HG03565 (cell line): ENCODE measurements around the gene COL5A2.

ENCODE experiments used
- ATAC-seq: cut with Tn5 transposase; IDR thresholded peaks from one replicate; pipeline ENCODE4 v1.9.1; 2021; ENCODE audit warnings: mild to moderate bottlenecking, moderate library complexity; ENCODE audit not compliant: unreplicated experiment

COL5A2 gene

DNA sequence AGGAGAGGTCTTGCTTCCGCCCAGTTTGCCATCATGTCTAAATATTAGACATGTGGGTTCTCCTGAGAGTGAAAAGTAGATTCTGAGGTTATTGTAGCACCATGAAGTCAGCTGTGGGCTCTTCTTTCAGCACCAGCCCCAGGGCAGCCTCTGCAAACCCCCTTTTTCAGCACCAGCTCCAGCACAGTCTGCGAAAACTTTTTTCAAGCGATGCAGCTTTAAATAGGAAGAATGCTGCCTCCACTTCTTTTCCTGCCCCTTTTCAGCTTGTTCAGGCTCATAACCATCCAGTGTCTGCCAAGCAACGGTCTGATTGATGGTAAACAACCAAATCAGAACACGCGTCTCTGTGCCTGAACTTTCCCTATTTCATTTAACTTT lies at the start of gene COL5A2:
COL5A2 (minus strand) TSS at position 192 of the 381 bp plus-strand sequence; CDS start at position 35, 157 bp downstream.
- ATAC-seq = no peak

DNA sequence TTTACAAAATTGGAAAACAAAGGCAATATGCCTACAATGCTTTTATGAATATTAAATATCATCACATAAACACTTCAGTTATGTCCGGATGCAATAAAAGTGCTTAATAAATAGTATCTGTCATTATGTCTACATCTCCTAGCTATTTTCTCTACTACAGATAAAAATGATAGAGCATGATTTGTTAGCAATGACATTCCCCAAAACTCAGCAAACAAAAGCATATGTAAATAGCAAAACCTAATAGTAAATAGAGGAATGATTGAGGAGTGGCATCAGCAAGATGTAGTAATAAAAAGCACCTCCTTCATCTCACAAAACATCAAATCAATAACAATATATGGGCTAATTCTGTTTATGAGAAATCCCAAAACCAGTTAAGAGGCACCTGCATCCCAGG lies 46.5 kb upstream of the COL5A2 start:
- ATAC-seq = no peak

- ATAC-seq = no peak
These were observed 45.5 kb upstream of the COL5A2 start for GRCh38 chr2:189225032-189225431.

GRCh38 chr2:189222468-189223105 lies 43.0 kb upstream of the COL5A2 start:
- ATAC-seq = no peak

- ATAC-seq = no peak
These were observed 42.4 kb upstream of the COL5A2 start for GRCh38 chr2:189221811-189222467.

GRCh38 chr2:189218236-189218635 lies 38.7 kb upstream of the COL5A2 start:
- ATAC-seq = no peak

GRCh38 chr2:189217541-189217940 lies 38.0 kb upstream of the COL5A2 start:
- no peak for ATAC-seq

DNA sequence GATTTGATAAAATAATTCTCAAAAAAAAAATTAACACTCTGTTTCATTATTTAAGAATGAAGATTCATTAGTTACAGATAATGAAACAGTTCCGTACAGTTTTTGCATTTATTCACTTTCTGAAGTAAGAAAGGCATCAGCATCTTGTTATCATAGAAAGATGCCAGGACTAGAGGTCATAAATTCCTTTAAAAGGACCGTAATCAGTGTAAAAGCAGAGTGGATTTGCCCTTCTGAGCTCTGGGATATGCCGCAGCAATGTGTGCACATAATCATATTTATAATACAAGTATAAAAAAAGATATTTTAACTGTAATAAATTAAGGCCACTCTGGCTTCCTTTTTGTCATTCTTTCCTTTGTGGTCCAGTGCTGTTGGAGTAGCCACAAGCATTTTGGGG lies 37.5 kb upstream of the COL5A2 start:
- ATAC-seq = no peak

- no peak for ATAC-seq
These were observed 34.9 kb upstream of the COL5A2 start for GRCh38 chr2:189214484-189214883.

DNA sequence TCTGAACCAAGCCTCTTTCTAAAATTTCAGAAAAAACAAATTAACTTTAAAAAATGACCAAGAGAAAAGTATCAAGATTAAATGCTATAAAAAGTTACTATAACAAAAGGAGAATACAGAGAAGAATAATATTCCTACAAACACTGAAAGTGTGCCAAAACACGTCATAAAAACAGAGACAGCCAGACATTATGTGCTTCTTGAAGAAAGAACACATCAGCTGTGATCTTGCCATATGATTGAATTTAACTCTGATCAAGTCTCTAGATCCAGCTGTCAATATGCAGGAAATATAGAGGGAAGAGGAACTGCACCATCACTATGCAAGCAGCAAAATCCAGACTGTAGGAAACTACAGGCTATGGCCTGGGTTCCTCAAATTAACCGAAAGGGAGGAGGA lies 33.7 kb upstream of the COL5A2 start:
- ATAC-seq = no peak

DNA sequence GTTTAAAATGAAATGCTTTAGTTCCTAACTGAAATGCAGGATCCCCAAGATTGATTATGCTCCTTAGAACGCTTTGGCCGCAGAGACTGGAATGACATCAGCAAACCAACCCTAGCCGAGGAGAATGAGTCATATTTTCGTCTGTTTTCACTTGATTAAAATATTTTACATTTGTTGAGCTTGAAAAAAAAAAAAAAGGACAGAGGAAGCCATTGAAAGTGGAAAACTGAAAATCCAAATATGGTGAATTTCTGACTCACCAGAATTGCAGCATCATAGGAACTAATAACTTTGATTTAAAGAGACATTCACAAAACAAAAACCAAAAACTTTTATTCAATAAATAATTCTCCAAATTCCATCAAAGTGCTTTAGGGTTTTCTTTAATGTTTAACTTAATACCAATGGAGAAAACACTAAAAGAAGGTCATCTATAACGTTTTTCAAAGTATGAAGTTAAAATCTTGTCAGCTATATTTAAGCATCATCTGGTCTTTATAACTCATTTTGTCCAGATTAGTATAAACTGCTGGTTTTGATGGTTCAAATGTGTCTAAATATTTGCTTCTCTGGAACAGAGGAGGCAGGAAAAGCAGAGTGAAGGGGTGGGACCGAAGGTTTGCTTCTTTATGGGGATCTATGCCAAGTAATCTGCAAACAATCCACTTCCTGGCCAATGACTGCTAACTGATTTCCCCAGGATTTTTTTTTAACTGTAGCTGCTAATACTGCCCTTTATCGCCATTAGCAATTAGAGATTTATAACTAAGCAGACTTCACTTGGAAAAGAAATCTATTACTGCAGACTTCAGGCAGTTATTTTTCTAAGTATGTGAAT lies 30.9 kb upstream of the COL5A2 start:
- ATAC-seq = no peak

DNA sequence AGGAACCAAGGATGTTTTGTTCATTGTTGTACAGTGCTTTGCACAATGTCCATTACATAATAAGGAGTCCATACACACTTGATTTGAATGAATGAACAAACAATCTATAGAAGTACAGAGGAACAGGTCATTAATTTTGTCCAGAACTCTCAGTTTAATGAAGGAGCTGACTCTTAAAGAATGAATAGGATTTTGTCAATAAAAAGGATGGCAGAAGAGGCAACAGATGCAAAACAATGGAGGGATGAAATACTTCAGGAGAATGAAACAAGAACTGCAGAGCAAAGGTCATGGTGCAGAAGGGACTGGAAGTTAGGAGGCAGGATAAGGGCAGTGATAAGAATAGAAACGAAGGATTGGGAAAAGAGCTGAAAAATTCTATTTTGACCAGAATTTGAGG lies 28.7 kb upstream of the COL5A2 start:
- ATAC-seq = no peak

- ATAC-seq = no peak
These were observed 24.9 kb upstream of the COL5A2 start for GRCh38 chr2:189204322-189204941.

GRCh38 chr2:189203177-189203799 lies 23.7 kb upstream of the COL5A2 start:
- no peak for ATAC-seq

- no peak for ATAC-seq
These were observed 20.2 kb upstream of the COL5A2 start for GRCh38 chr2:189199797-189200196.

GRCh38 chr2:189192766-189193165 lies 13.2 kb upstream of the COL5A2 start:
- ATAC-seq = no peak

DNA sequence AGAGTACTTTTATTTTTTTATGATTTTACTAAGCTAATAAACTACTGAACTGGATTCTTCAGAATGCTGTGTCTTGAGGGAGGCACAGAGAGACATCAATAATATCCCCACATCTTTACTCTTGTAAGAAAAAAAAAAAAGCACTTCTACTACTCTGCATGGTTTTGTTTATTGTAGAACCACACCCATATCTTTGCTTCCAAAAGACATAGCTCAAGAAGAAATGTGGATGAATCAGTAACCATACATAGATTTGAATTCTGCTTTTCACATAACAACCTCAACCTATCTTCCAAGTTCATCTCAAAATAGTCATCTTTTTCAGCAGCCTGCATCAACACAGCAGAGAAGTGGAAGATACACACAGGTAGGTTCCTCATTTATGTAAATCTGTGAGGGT lies 12.2 kb upstream of the COL5A2 start:
- ATAC-seq = no peak

- no peak for ATAC-seq
These were observed 11.1 kb upstream of the COL5A2 start for GRCh38 chr2:189190685-189191084.

DNA sequence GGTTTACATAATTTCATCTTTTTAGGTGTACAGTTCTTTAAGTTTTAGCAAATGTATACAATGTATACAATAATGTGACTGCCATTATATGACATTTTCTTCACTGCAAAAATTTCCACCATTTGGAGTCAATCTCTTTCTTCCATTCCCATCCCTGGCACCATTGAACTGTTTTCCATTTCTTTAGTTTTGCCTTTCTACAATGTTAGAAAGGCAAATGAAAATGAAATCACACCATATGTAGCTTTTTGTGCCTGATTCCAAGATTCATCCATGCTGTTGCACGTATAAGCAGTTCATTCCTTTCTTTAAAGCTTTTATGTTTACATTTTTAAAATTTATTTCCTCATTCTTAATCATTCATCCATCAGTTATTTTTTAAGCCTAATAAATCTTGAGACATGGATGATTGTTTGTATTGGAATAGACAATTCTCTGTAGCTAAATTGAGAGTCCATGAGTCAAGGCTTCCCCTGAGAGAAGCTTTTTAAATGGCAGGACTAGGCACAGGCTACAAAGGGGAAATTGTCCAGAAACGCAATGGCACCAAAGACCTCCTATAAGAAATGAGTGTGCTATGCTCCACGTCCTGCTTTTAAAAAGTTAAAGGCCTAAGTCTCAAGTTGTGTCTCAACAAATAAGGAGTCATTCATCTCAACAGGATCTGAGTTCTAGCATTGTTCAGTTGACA lies 8.7 kb upstream of the COL5A2 start:
- no peak for ATAC-seq

GRCh38 chr2:189183170-189183569 lies 3.6 kb upstream of the COL5A2 start:
- no peak for ATAC-seq
